K562 (cell line): ENCODE data around the gene GSDME.

Experiments
- MAZ ChIP-seq, 2 experiments: fragments of 450-650 bp in 1 of 2; sonication (generic) in 1 of 2; formaldehyde crosslinking; IDR thresholded peaks in 1 of 2; conservative IDR thresholded peaks in 1 of 2; 2 replicates each; pipeline versions ENCODE4 v1.4.0 to v1.5.0; 2020; ENCODE audit warnings: mild to moderate bottlenecking in 1 of 2, missing genetic modification reagents in 1 of 2
- SP2 ChIP-seq: IDR thresholded peaks from 2 replicates; pipeline ENCODE4 v1.6.1; 2011; ENCODE audit warnings: mild to moderate bottlenecking, low read depth, low read length, moderate library complexity; ENCODE audit not compliant: poor library complexity, severe bottlenecking; ENCODE audit errors: extremely low read depth

GRCh38 chr7:24763303-24763901, 6.1 kb upstream of the GSDME start:
- no peak for TF ChIP-seq SP2
- TF ChIP-seq MAZ (CRISPR knock-in tag; conservative IDR thresholded peaks at IDR 0.05 in 1 of 2, IDR thresholded peaks at IDR 0.05 in 1 of 2): peak; percentile 52 to 55; a peak in 1 of 4 replicates
